HepG2 (cell line): Measurements from ENCODE around the gene DYNC2I2. TPM values are rescaled to one million over a fixed set of nuclear protein-coding genes. Genes with fewer than 3 reads are reported as not detected.

Source experiments
- ATAC-seq: fragments of 200-7000 bp; cut with Tn5 transposase; 3 replicates; pipeline ENCODE4 v1.9.1; 2020; ENCODE audit warnings: mild to moderate bottlenecking, moderate library complexity
- BruUV-seq: library from RNA; stranded (reverse); fragments of 400-500 nt; replicated peaks from 2 replicates; lab custom pipeline; 2021; lab: Mats Ljungman, UMichigan
- CTCF ChIA-PET: fragments of 300-600 bp; formaldehyde crosslinking; extraction: SDS; loops from one replicate; lab custom pipeline; 2021; ENCODE audit warnings: low total read pairs, inconsistent platforms, low intra/inter-chr PET ratio; lab: Yijun Ruan, JAX
- POLR2A ChIA-PET: fragments of 350-600 bp; sonication (Branson Sonifier 250); formaldehyde crosslinking; loops from one replicate; lab custom pipeline; 2020; ENCODE audit warnings: antibody characterized with exemption, inconsistent platforms; lab: Yijun Ruan, JAX
- DNase-seq: peaks from one replicate; pipeline ENCODE4 v3.0.0-alpha.2; 2015; ENCODE audit warnings: low spot score
- FAIRE-seq: peaks from 3 replicates; lab custom pipeline; 2011; peaks lifted over from hg19 to GRCh38; lab: Jason Lieb, UNC
- H2AFZ ChIP-seq: one replicate; pipeline ENCODE4 v1.6.1; 2011; ENCODE audit warnings: low read length, inconsistent platforms
- H3K27ac ChIP-seq: fragments of 300-600 bp; 3 replicates; pipeline ENCODE4 v1.8.0; 2011; ENCODE audit warnings: mixed run types, mild to moderate bottlenecking, mixed read lengths, low read length, inconsistent platforms; ENCODE audit not compliant: insufficient read depth; ENCODE audit errors: extremely low read length
- H3K27me3 ChIP-seq, 2 experiments: fragments of 200-600 bp in 1 of 2; 2 replicates in 1 of 2; 3 replicates in 1 of 2; pipeline versions ENCODE4 v1.6.0 to v1.8.0; 2011; ENCODE audit warnings: low read length in 2 of 2, mild to moderate bottlenecking in 2 of 2, moderate library complexity in 2 of 2, inconsistent platforms in 1 of 2; ENCODE audit not compliant: insufficient read depth in 2 of 2, control insufficient read depth in 1 of 2
- H3K36me3 ChIP-seq, 2 experiments: fragments of 200-600 bp in 1 of 2; replicated peaks in 1 of 2; 2 replicates in 1 of 2; 3 replicates in 1 of 2; pipeline versions ENCODE4 v1.5.1 to v1.8.0; 2011; ENCODE audit warnings: low read length in 2 of 2, inconsistent platforms in 1 of 2; ENCODE audit not compliant: insufficient read depth in 2 of 2, control insufficient read depth in 1 of 2
- H3K4me1 ChIP-seq: 2 replicates; pipeline ENCODE4 v1.5.1; 2012; ENCODE audit warnings: low read length, inconsistent platforms; ENCODE audit not compliant: insufficient read depth
- H3K4me2 ChIP-seq: 2 replicates; pipeline ENCODE4 v1.6.0; 2011; ENCODE audit warnings: low read depth, low read length, inconsistent platforms
- H3K4me3 ChIP-seq, 3 experiments: fragments of 200-600 bp in 1 of 3; sonication (generic), shearing (Covaris generic) in 1 of 3; replicated peaks in 1 of 3; 2 replicates each; pipeline ENCODE4 v1.5.1; 2011 to 2016; ENCODE audit warnings: low read length in 3 of 3, inconsistent platforms in 2 of 3, low read depth in 2 of 3, mild to moderate bottlenecking in 2 of 3, control low read depth in 1 of 3, mixed read lengths in 1 of 3; ENCODE audit not compliant: insufficient read depth in 1 of 3
- H3K79me2 ChIP-seq: one replicate; pipeline ENCODE4 v1.6.1; 2011; ENCODE audit warnings: low read length, inconsistent platforms; ENCODE audit not compliant: insufficient read depth
- H3K9ac ChIP-seq: 2 replicates; pipeline ENCODE4 v1.6.0; 2011; ENCODE audit warnings: mild to moderate bottlenecking, low read depth, low read length, inconsistent platforms; ENCODE audit not compliant: insufficient read depth
- H3K9me3 ChIP-seq: 2 replicates; pipeline ENCODE4 v1.5.1; 2012; ENCODE audit warnings: mild to moderate bottlenecking, low read length
- H4K20me1 ChIP-seq: 2 replicates; pipeline ENCODE4 v1.6.0; 2011; ENCODE audit warnings: inconsistent platforms, mild to moderate bottlenecking, low read length, moderate library complexity; ENCODE audit not compliant: insufficient read depth
- ATF6 ChIP-seq: sonication (generic); formaldehyde crosslinking; conservative IDR thresholded peaks from 2 replicates; pipeline ENCODE4 v1.4.0; 2020; ENCODE audit warnings: missing genetic modification reagents
- GPN1 ChIP-seq: sonication (generic); formaldehyde crosslinking; IDR thresholded peaks from 2 replicates; pipeline ENCODE4 v1.5.1; 2020; ENCODE audit warnings: missing genetic modification reagents, borderline replicate concordance
- HOXA5 ChIP-seq: sonication (generic); formaldehyde crosslinking; IDR thresholded peaks from 2 replicates; pipeline ENCODE4 v1.4.0; 2020; ENCODE audit warnings: missing genetic modification reagents
- MAZ ChIP-seq, 2 experiments: sonication (generic) in 1 of 2; formaldehyde crosslinking in 1 of 2; IDR thresholded peaks; 2 replicates each; pipeline versions ENCODE4 v1.5.0 to v1.6.1; 2012 to 2020; ENCODE audit warnings: low read depth in 2 of 2, mild to moderate bottlenecking in 2 of 2, borderline replicate concordance in 1 of 2, improper control_type of control experiment in 1 of 2, low read length in 1 of 2, missing genetic modification reagents in 1 of 2, moderate library complexity in 1 of 2
- MBNL3 ChIP-seq: fragments of 250-450 bp; sonication (Bioruptor Pico); conservative IDR thresholded peaks from 2 replicates; pipeline ENCODE4 v1.8.0; 2022; ENCODE audit warnings: mild to moderate bottlenecking, inconsistent platforms
- MED1 ChIP-seq: sonication (generic); formaldehyde crosslinking; IDR thresholded peaks from 2 replicates; pipeline ENCODE4 v1.4.0; 2020; ENCODE audit warnings: missing genetic modification reagents
- MIXL1 ChIP-seq: IDR thresholded peaks from 2 replicates; pipeline ENCODE4 v1.6.1; 2016
- NCOR1 ChIP-seq: fragments of 200-600 bp; sonication (generic); IDR thresholded peaks from 2 replicates; pipeline ENCODE4 v1.7.0; 2017; ENCODE audit warnings: antibody characterized with exemption, low read length, borderline replicate concordance
- PCBP1 ChIP-seq: fragments of 200-400 bp; formaldehyde crosslinking; IDR thresholded peaks from 2 replicates; pipeline ENCODE4 v1.6.1; 2017; ENCODE audit warnings: mild to moderate bottlenecking, low read depth, low read length, borderline replicate concordance
- RFX1 ChIP-seq: fragments of 450-650 bp; IDR thresholded peaks from 2 replicates; pipeline ENCODE4 v1.6.1; 2017
- U2AF1 ChIP-seq: fragments of 200-400 bp; formaldehyde crosslinking; optimal IDR thresholded peaks from 2 replicates; pipeline ENCODE3; 2017; ENCODE audit warnings: mild to moderate bottlenecking, low read depth, low read length
- ZFP36 ChIP-seq: fragments of 150-350 bp; IDR thresholded peaks from 2 replicates; pipeline ENCODE4 v1.6.1; 2018; ENCODE audit warnings: borderline replicate concordance, low read length, low read depth; ENCODE audit not compliant: partially characterized antibody
- ZNF121 ChIP-seq: sonication (generic); formaldehyde crosslinking; IDR thresholded peaks from 2 replicates; pipeline ENCODE4 v1.5.0; 2020; ENCODE audit warnings: mild to moderate bottlenecking, missing genetic modification reagents
- ZNF17 ChIP-seq: sonication (generic); formaldehyde crosslinking; IDR thresholded peaks from 2 replicates; pipeline ENCODE4 v1.5.0; 2020; ENCODE audit warnings: mild to moderate bottlenecking, missing genetic modification reagents
- ZNF292 ChIP-seq: sonication (generic); formaldehyde crosslinking; IDR thresholded peaks from 2 replicates; pipeline ENCODE4 v1.8.1; 2022; ENCODE audit warnings: mild to moderate bottlenecking, low read depth, missing genetic modification reagents, borderline replicate concordance
- ZNF367 ChIP-seq: sonication (generic); formaldehyde crosslinking; IDR thresholded peaks from 2 replicates; pipeline ENCODE4 v1.4.0; 2020; ENCODE audit warnings: missing genetic modification reagents, borderline replicate concordance
- ZNF441 ChIP-seq: sonication (generic); formaldehyde crosslinking; IDR thresholded peaks from 2 replicates; pipeline ENCODE4 v1.7.0; 2021; ENCODE audit warnings: missing genetic modification reagents, borderline replicate concordance
- ZNF704 ChIP-seq: sonication (generic); formaldehyde crosslinking; IDR thresholded peaks from 2 replicates; pipeline ENCODE4 v1.8.1; 2023; ENCODE audit warnings: mild to moderate bottlenecking, inconsistent platforms, moderate library complexity, missing genetic modification reagents, borderline replicate concordance
- ZNF713 ChIP-seq: sonication (generic); formaldehyde crosslinking; IDR thresholded peaks from 2 replicates; pipeline ENCODE4 v1.4.0; 2020; ENCODE audit warnings: mild to moderate bottlenecking, missing genetic modification reagents
- ZSCAN30 ChIP-seq: sonication (generic); formaldehyde crosslinking; IDR thresholded peaks from 2 replicates; pipeline ENCODE4 v1.5.0; 2020; ENCODE audit warnings: mild to moderate bottlenecking, missing genetic modification reagents
- WGBS: methylation state at CpG from one replicate; pipeline ENCODE4 v1.1.6; 2017; ENCODE audit warnings: low lambda C conversion rate; 5-methylcytosine and 5-hydroxymethylcytosine counted together
- in situ Hi-C: cut with HindIII; loops from 2 replicates; pipeline ENCODE4 v1.10.0; 2017; ENCODE audit warnings: low pct_unique_long_range_greater_than_20kb; ENCODE audit not compliant: extremely low pct_ligation_motif_present
- intact Hi-C: fragments of 100-400 bp; cut with micrococcal nuclease; formaldehyde crosslinking; loops from one replicate; pipeline ENCODE4 v1.10.0; 2022; ENCODE audit not compliant: unreplicated experiment
- polyA plus RNA-seq, 8 experiments: library from polyadenylated mRNA; depleted of rRNA in 3 of 8; stranded (reverse) in 7 of 8; unstranded in 1 of 8; fragments of >200 nt; fragmentation: Illumina TruSeq in 4 of 8; extraction: Trizol in 4 of 8; gene quantifications; 2 replicates each; pipeline versions ENCODE4 v1.2.1 to v1.2.3, GENCODE V29; 2011 to 2016; ENCODE audit warnings: low read depth in 4 of 8, missing spikeins in 1 of 8, mixed read lengths in 1 of 8; ENCODE audit not compliant: insufficient read depth in 1 of 8
- total RNA-seq, 5 experiments: library from RNA; depleted of rRNA; stranded (reverse); fragments of >200 nt; fragmentation: Illumina TruSeq; extraction: Trizol; gene quantifications; 2 replicates each; pipeline ENCODE4 v1.2.3, GENCODE V29; 2016; ENCODE audit warnings: low read depth in 1 of 5

DYNC2I2 gene
- total and polyA plus RNA-seq, 2 of the 13 experiments (the other 11 are each of a cell fraction or from before 2014, with no cell fraction given) = 13.7 to 40.2 TPM

DNA sequence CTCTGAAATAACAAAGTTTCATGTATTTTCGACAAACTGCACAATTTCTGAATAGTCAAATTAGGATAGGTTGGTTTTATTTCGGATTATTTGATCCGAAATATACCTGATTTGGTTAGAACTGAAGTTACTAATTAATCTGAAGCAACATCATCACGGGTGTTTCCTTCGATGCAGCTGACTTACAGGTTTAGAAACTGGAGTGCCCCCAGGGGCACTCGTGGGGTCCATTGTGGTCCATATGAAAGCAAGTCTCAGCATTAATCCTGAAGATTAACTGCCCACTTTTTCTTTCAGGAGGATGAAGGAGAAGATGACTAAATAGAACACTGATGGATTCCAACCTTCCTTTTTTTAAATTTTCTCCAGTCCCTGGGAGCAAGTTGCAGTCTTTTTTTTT is 37.7 kb upstream of the DYNC2I2 start:
- WGBS = 93% methylated on average over 6 of the region's 6 CpGs
- ATAC-seq = no peak
- Histone ChIP-seq H3K27me3 (no peaks in the 10 kb centered on the region), H3K4me2 (no peak overlapping the region), H3K4me3 (no peak overlapping the region), H3K36me3 (peaks cover 6 to 32% of the 10 kb centered on the region in 2 experiments; a peak in 4 of 5 replicates), H3K4me1 (peaks cover 26% of the 10 kb centered on the region), H4K20me1 (peaks cover 19% of the 10 kb centered on the region), H3K9me3 (peaks cover 7% of the 10 kb centered on the region; the same call in 1 of the 2 replicates), H3K27ac (no peak overlapping the region), H3K79me2 (peaks cover 34% of the 10 kb centered on the region), H3K9ac (no peak overlapping the region), H2AFZ (no peak overlapping the region)
- DNase-seq = no peak
- CTCF ChIA-PET = no interaction called here
- POLR2A ChIA-PET = no interaction called here
- in situ Hi-C loops = no loop called here
- no peak for FAIRE-seq
- intact Hi-C loops = no loop called here
- BruUV-seq = no TSS peak
- no peak for TF ChIP-seq ZSCAN30
- TF ChIP-seq ZNF17 (CRISPR knock-in tag) = no peak
- no peak for TF ChIP-seq ZNF121 (CRISPR knock-in tag)
- no peak for TF ChIP-seq U2AF1
- no peak for TF ChIP-seq HOXA5
- TF ChIP-seq MED1 (CRISPR knock-in tag) = no peak
- no peak for TF ChIP-seq ZNF367
- TF ChIP-seq ZFP36 = no peak
- no peak for TF ChIP-seq ZNF292 (CRISPR knock-in tag)
- no peak for TF ChIP-seq ZNF713 (CRISPR knock-in tag)
- no peak for TF ChIP-seq MAZ (IDR thresholded peaks at IDR 0.05; ENCODE audit: borderline replicate concordance, low read depth, low read length)
- no peak for TF ChIP-seq MAZ (CRISPR knock-in tag; IDR thresholded peaks at IDR 0.05; ENCODE audit: low read depth)
- no peak for TF ChIP-seq NCOR1
- no peak for TF ChIP-seq PCBP1
- TF ChIP-seq ATF6 (CRISPR knock-in tag) = no peak
- TF ChIP-seq MIXL1 = no peak
- TF ChIP-seq MBNL3 = no peak
- no peak for TF ChIP-seq RFX1
- no peak for TF ChIP-seq GPN1 (CRISPR knock-in tag)
- no peak for TF ChIP-seq ZNF441 (CRISPR knock-in tag)
- no peak for TF ChIP-seq ZNF704 (CRISPR knock-in tag)
- TF ChIP-seq, all 625 proteins: peak for 0
